ENCODE results near the gene NIN. TPM values are rescaled to one million over a fixed set of nuclear protein-coding genes. Genes with fewer than 3 reads are reported as not detected.

The NIN gene
- total RNA-seq, 1 donor from 2014 or later: 27.4 TPM

DNA sequence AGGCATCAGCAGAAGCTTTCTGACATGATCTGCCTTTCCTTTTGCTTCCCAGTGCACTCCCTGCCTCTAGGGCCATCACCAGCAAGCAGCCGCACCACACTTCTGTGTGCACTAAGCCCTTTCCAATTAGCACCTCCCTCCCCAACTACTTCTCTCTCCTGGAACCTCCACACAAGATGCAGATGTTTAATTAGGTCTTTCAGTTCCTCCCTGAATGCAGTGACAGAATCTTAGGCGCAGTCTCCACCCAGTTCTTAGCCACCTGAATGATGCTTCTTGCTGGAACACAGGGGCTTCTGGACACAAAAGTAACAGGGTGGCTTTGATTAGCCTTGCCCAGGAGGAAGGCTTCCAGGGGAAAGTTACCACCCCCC is 32.9 kb downstream of the NIN start:
- no peak for DNase-seq
- intact Hi-C loops (cut with micrococcal nuclease): no loop called here
- TF ChIP-seq, protein P1, sequence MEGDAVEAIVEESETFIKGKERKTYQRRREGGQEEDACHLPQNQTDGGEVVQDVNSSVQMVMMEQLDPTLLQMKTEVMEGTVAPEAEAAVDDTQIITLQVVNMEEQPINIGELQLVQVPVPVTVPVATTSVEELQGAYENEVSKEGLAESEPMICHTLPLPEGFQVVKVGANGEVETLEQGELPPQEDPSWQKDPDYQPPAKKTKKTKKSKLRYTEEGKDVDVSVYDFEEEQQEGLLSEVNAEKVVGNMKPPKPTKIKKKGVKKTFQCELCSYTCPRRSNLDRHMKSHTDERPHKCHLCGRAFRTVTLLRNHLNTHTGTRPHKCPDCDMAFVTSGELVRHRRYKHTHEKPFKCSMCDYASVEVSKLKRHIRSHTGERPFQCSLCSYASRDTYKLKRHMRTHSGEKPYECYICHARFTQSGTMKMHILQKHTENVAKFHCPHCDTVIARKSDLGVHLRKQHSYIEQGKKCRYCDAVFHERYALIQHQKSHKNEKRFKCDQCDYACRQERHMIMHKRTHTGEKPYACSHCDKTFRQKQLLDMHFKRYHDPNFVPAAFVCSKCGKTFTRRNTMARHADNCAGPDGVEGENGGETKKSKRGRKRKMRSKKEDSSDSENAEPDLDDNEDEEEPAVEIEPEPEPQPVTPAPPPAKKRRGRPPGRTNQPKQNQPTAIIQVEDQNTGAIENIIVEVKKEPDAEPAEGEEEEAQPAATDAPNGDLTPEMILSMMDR (IDR thresholded peaks at IDR 0.05; ENCODE audit: borderline replicate concordance): no peak
- H3K4me1 ChIP-seq: peaks cover 31% of the 10 kb centered on the region
- no peak overlapping the region for H3K27ac ChIP-seq (replicated peaks)
- H3K27me3 ChIP-seq (ENCODE audit: low read depth): no peaks in the 10 kb centered on the region
- H3K4me3 ChIP-seq: no peak overlapping the region
- no peaks in the 10 kb centered on the region for H3K9me3 ChIP-seq (replicated peaks)
- no peaks in the 10 kb centered on the region for H3K36me3 ChIP-seq

DNA sequence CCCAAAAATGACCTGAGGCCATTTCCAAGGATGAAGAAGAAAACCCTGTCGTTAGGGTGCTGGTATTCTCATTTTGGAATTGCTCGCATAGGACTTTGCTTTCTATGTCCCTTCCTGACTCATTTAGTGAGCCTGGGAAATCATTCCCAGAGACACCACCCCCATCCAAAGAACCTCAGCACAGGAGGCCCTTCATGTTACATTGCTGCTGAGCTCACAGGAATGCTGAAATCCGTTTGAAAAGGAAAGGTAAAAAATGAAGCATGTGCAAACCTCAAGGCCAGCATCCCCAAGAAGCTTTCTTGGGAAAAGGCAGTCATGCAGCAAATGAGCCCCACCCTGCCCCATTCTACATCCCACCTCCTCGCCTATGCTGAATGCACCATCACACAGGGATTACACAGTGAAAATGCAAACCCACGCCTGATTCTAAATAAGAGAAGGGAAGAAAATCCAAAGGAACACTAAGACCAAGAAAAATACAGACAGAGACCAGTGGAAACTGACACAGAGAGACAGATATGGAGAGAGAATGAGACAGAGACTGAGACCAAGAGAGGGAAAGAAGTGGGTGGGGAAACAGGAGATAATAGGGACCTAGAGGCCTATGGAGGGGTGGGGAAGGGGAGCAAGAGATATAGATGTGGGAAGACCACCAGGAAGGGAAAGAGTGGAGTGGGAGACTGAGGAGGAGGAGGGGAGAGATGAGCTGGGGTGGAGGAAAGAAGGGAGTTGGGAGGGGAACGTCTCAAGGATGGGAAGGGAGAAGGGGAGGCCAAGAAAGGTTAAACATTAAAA is 33.5 kb downstream of the NIN start:
- H3K9me3 ChIP-seq (replicated peaks): no peaks in the 10 kb centered on the region
- H3K4me3 ChIP-seq: no peak overlapping the region
- H3K27ac ChIP-seq (replicated peaks): no peak overlapping the region
- H3K36me3 ChIP-seq: no peaks in the 10 kb centered on the region
- H3K27me3 ChIP-seq (ENCODE audit: low read depth): no peaks in the 10 kb centered on the region
- H3K4me1 ChIP-seq: peaks cover 30% of the 10 kb centered on the region
- intact Hi-C loops (cut with micrococcal nuclease): no loop called here
- DNase-seq: no peak
- TF ChIP-seq, protein P1 (IDR thresholded peaks at IDR 0.05; ENCODE audit: borderline replicate concordance): no peak

DNA sequence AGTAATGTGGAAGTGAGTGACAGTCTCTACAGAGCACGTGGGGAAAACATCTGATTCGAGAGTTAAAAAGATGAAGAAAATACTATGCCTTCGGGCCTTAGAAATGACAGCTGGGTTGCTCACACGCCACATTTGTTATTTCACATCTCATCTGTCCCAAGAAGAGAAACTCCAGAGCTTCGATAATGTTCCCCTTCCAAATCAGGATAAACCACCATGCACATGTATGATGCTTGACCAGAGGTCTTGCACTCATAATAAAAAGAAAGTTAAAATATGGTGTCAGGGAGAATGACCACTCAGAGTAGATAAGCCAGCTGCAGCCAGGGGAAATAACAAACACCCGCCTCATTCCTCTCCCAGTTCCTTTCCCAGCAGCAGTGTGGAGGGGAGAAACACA is 34.6 kb downstream of the NIN start:
- H3K27me3 ChIP-seq (ENCODE audit: low read depth): no peaks in the 10 kb centered on the region
- H3K36me3 ChIP-seq: no peaks in the 10 kb centered on the region
- H3K4me3 ChIP-seq: no peak overlapping the region
- no peaks in the 10 kb centered on the region for H3K9me3 ChIP-seq (replicated peaks)
- DNase-seq: no peak
- H3K4me1 ChIP-seq: peaks cover 22% of the 10 kb centered on the region
- TF ChIP-seq, protein P1 (IDR thresholded peaks at IDR 0.05; ENCODE audit: borderline replicate concordance): no peak
- H3K27ac ChIP-seq (replicated peaks): no peak overlapping the region
- intact Hi-C loops (cut with micrococcal nuclease): no loop called here

DNA sequence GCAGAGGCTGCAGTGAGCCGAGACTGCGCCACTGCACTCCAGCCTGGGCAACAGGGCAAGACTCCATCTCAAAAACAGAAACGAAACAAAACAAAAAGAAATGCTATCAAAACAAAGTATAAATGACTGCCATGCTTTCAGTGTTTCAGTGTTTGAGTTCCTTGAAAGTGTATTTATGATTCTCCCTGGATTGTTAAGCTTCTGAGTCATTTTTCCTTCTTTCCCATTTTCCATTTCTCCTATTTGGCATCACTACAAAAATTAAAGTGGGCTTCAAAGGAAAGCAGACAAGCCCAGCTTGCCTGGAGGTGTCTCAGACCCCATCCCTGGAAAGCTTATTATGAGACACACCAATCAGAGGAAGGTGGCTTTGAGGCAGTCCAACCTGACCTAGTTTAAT is 35.1 kb downstream of the NIN start:
- Histone ChIP-seq H3K9me3 (replicated peaks) (no peaks in the 10 kb centered on the region), H3K36me3 (no peaks in the 10 kb centered on the region), H3K27me3 (ENCODE audit: low read depth) (no peaks in the 10 kb centered on the region), H3K27ac (replicated peaks) (no peak overlapping the region), H3K4me1 (peaks cover 22% of the 10 kb centered on the region), H3K4me3 (no peak overlapping the region)
- TF ChIP-seq, protein P1 (IDR thresholded peaks at IDR 0.05; ENCODE audit: borderline replicate concordance): no peak
- no peak for DNase-seq
- intact Hi-C loops (cut with micrococcal nuclease): no loop called here

DNA sequence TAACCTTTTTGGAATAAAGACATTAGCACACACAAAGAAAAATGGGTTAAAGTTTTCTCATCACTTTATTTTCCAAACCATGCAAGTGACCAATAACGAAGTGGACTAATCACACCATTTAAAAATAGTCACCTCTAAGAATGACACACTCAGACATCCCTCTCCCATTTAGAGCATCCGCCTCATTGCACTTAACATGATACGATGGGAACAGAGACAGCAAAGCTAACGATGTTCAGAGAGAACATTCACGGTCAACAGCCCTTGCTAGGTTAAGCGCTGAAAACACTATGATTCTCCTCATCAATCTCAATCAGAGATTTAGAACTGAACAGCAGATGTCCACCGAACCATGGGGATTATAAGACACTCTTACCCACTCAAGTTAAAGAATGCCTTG is 35.8 kb downstream of the NIN start:
- no peak overlapping the region for H3K27ac ChIP-seq (replicated peaks)
- H3K9me3 ChIP-seq (replicated peaks): no peaks in the 10 kb centered on the region
- H3K27me3 ChIP-seq (ENCODE audit: low read depth): no peaks in the 10 kb centered on the region
- no peak for DNase-seq
- H3K4me3 ChIP-seq: no peak overlapping the region
- intact Hi-C loops (cut with micrococcal nuclease): no loop called here
- peaks cover 26% of the 10 kb centered on the region for H3K4me1 ChIP-seq
- TF ChIP-seq, protein P1 (IDR thresholded peaks at IDR 0.05; ENCODE audit: borderline replicate concordance): no peak
- H3K36me3 ChIP-seq: peaks cover 3% of the 10 kb centered on the region

Data from left ventricle myocardium inferior (tissue), 1 donor.